Endothelial cell of umbilical vein (primary cell): Measurements from ENCODE around the gene EDA. TPM values are rescaled to one million over a fixed set of nuclear protein-coding genes. Genes with fewer than 3 reads are reported as not detected.
A peak's percentile ranks its signal among the peaks of the same experiment; 100 is the strongest.

Experiments
- BruUV-seq: library from RNA; stranded (reverse); fragments of 400-500 nt; replicated peaks from 2 replicates; lab custom pipeline; 2021; lab: Mats Ljungman, UMichigan
- CTCF ChIA-PET: fragments of 300-600, 350-600 bp; sonication (Branson Sonifier 250); formaldehyde crosslinking; loops from one replicate; lab custom pipeline; 2021; ENCODE audit warnings: antibody characterized with exemption, inconsistent platforms; lab: Charles Lee
- POLR2A ChIA-PET: fragments of 300-600, 350-600 bp; sonication (Branson Sonifier 250); formaldehyde crosslinking; loops from one replicate; lab custom pipeline; 2021; ENCODE audit warnings: antibody characterized with exemption, inconsistent platforms; lab: Charles Lee
- DNase-seq: peaks from one replicate; pipeline ENCODE4 v3.0.0-alpha.2; 2011; ENCODE audit warnings: low read depth, low spot score
- FAIRE-seq: peaks from 2 replicates; lab custom pipeline; 2011; peaks lifted over from hg19 to GRCh38; lab: Jason Lieb, UNC
- H2AFZ ChIP-seq: 2 replicates; pipeline ENCODE4 v1.6.0; 2012; ENCODE audit warnings: low read depth, low read length, control low read depth, inconsistent platforms
- H3K27ac ChIP-seq: 2 replicates; pipeline ENCODE4 v1.5.1; 2011; ENCODE audit warnings: low read depth, mild to moderate bottlenecking, control low read depth, low read length, moderate library complexity; ENCODE audit not compliant: insufficient read depth
- H3K27me3 ChIP-seq, 2 experiments: 2 replicates each; pipeline versions ENCODE4 v1.6.0 to v1.6.1; 2011; ENCODE audit warnings: low read length in 2 of 2, mixed read lengths in 1 of 2; ENCODE audit not compliant: control insufficient read depth in 2 of 2, insufficient read depth in 2 of 2
- H3K36me3 ChIP-seq, 2 experiments: 2 replicates in 1 of 2; 3 replicates in 1 of 2; pipeline ENCODE4 v1.5.1; 2011; ENCODE audit warnings: low read length in 2 of 2, mild to moderate bottlenecking in 1 of 2, moderate library complexity in 1 of 2; ENCODE audit not compliant: control insufficient read depth in 2 of 2, insufficient read depth in 2 of 2; ENCODE audit errors: extremely low read depth in 1 of 2
- H3K4me1 ChIP-seq: 3 replicates; pipeline ENCODE4 v1.5.1; 2011; ENCODE audit warnings: mild to moderate bottlenecking, low read length; ENCODE audit not compliant: control insufficient read depth, insufficient read depth; ENCODE audit errors: extremely low read depth
- H3K4me2 ChIP-seq: 2 replicates; pipeline ENCODE4 v1.6.1; 2011; ENCODE audit warnings: low read length, control low read depth, mixed read lengths; ENCODE audit not compliant: insufficient read depth
- H3K4me3 ChIP-seq, 3 experiments: fragments of 200-600 bp in 1 of 3; sonication (generic), shearing (Covaris generic) in 1 of 3; replicated peaks in 1 of 3; 2 replicates each; pipeline ENCODE4 v1.5.1; 2011 to 2016; ENCODE audit warnings: control low read depth in 3 of 3, low read length in 3 of 3, mild to moderate bottlenecking in 2 of 3, inconsistent platforms in 1 of 3, low read depth in 1 of 3, moderate library complexity in 1 of 3; ENCODE audit not compliant: insufficient read depth in 1 of 3
- H3K79me2 ChIP-seq: 2 replicates; pipeline ENCODE4 v1.6.0; 2012; ENCODE audit warnings: low read length, inconsistent platforms; ENCODE audit not compliant: control insufficient read depth, insufficient read depth
- H3K9ac ChIP-seq: replicated peaks from 2 replicates; pipeline ENCODE3; 2011; ENCODE audit warnings: low read length, control low read depth; ENCODE audit not compliant: insufficient read depth; ENCODE audit errors: extremely low read depth
- H3K9me1 ChIP-seq: replicated peaks from 3 replicates; pipeline ENCODE4 v1.6.0; 2011; ENCODE audit warnings: mild to moderate bottlenecking, low read length; ENCODE audit not compliant: control insufficient read depth, insufficient read depth; ENCODE audit errors: extremely low read depth
- H3K9me3 ChIP-seq: replicated peaks from 2 replicates; pipeline ENCODE4 v1.5.1; 2012; ENCODE audit warnings: low read length, inconsistent platforms; ENCODE audit not compliant: control insufficient read depth, insufficient read depth
- H4K20me1 ChIP-seq: replicated peaks from 2 replicates; pipeline ENCODE3; 2011; ENCODE audit warnings: mild to moderate bottlenecking, low read length; ENCODE audit not compliant: control insufficient read depth, insufficient read depth; ENCODE audit errors: extremely low read depth
- CTCF ChIP-seq, 2 donors: IDR thresholded peaks; 1 replicate in 1 of 2; 2 replicates in 1 of 2; pipeline ENCODE4 v1.5.1; 2011; ENCODE audit warnings: low read length in 2 of 2, mild to moderate bottlenecking in 2 of 2, moderate library complexity in 2 of 2, control low read depth in 1 of 2, inconsistent platforms in 1 of 2, low read depth in 1 of 2; ENCODE audit not compliant: insufficient read depth in 1 of 2; ENCODE audit errors: extremely low read depth in 1 of 2
- EZH2 ChIP-seq: IDR thresholded peaks from 2 replicates; pipeline ENCODE4 v1.6.1; 2012; ENCODE audit warnings: borderline replicate concordance, low read depth, mild to moderate bottlenecking, moderate library complexity, low read length, inconsistent platforms; ENCODE audit not compliant: severe bottlenecking
- FOS ChIP-seq: IDR thresholded peaks from 2 replicates; pipeline ENCODE4 v1.6.1; 2011; ENCODE audit warnings: mild to moderate bottlenecking, low read length, moderate library complexity, borderline replicate concordance; ENCODE audit not compliant: insufficient read depth
- GATA2 ChIP-seq: IDR thresholded peaks from 2 replicates; pipeline ENCODE4 v1.7.0; 2011; ENCODE audit warnings: low read depth, mild to moderate bottlenecking, moderate library complexity, mixed read lengths, low read length; ENCODE audit not compliant: insufficient read length, insufficient read depth
- JUN ChIP-seq: IDR thresholded peaks from 2 replicates; pipeline ENCODE4 v1.6.1; 2011; ENCODE audit warnings: borderline replicate concordance, low read depth; ENCODE audit not compliant: insufficient read length, insufficient read depth
- MYC ChIP-seq: IDR thresholded peaks from one replicate; pipeline ENCODE4 v1.6.1; 2011; ENCODE audit warnings: mild to moderate bottlenecking, low read depth, low read length
- POLR2A ChIP-seq: IDR thresholded peaks from 2 replicates; pipeline ENCODE4 v1.6.1; 2012; ENCODE audit warnings: low read depth, mild to moderate bottlenecking, control low read depth, low read length
- POLR2AphosphoS5 ChIP-seq: IDR thresholded peaks from 2 replicates; pipeline ENCODE4 v1.6.1; 2012; ENCODE audit warnings: low read depth, mild to moderate bottlenecking, control low read depth, low read length, moderate library complexity; ENCODE audit not compliant: insufficient read depth
- dilution Hi-C: fragments of 300-500 bp; cut with MboI; formaldehyde crosslinking; loops from one replicate; pipeline ENCODE4 v1.15.0; 2019; ENCODE audit warnings: low sequenced_read_pairs; ENCODE audit not compliant: extremely low pct_ligation_motif_present
- intact Hi-C: fragments of 100-400 bp; cut with micrococcal nuclease; formaldehyde crosslinking; loops from one replicate; pipeline ENCODE4 v1.10.0; 2022
- polyA plus RNA-seq, 4 experiments: library from polyadenylated mRNA; depleted of rRNA in 3 of 4; stranded (reverse) in 3 of 4; unstranded in 1 of 4; fragments of >200 nt; gene quantifications; 2 replicates each; pipeline versions ENCODE4 v1.2.1 to v1.2.3, GENCODE V29; 2011 to 2012; ENCODE audit warnings: missing spikeins in 1 of 4
- total RNA-seq: library from RNA; stranded (reverse); gene quantifications from 2 replicates; pipeline ENCODE4 v1.2.3, GENCODE V29; 2021
- TF ChIP-seq, protein P1 (sequence below): IDR thresholded peaks from 2 replicates; pipeline ENCODE4 v1.6.1; 2011; ENCODE audit not compliant: insufficient read depth, insufficient read length

The EDA gene
- total and polyA plus RNA-seq, 2 donors (not counting 3 experiments of a cell fraction or from before 2014, with no cell fraction given) = 0.37 to 1.2 TPM

GRCh38 chrX:70038515-70038914 is 422.6 kb downstream of the EDA start:
- intact Hi-C loops = no loop called here

GRCh38 chrX:70038951-70039350 is 423.0 kb downstream of the EDA start:
- no peaks in the 10 kb centered on the region for H3K27me3 ChIP-seq
- intact Hi-C loops = no loop called here
- H3K4me1 ChIP-seq = peaks cover 2% of the 10 kb centered on the region
- POLR2A ChIA-PET = interaction anchor here (0.6 kb wide), 1 partner anchor 54 kb away, joined by 3 read pairs; no protein-coding TSS in a partner anchor
- BruUV-seq = no TSS peak
- H3K4me2 ChIP-seq = no peak overlapping the region
- no peaks in the 10 kb centered on the region for H3K36me3 ChIP-seq
- no peaks in the 10 kb centered on the region for H3K79me2 ChIP-seq
- no peak overlapping the region for H3K4me3 ChIP-seq
- DNase-seq (no peak), FAIRE-seq (peak; percentile 81)
- H3K9ac ChIP-seq = no peak overlapping the region
- dilution Hi-C loops = no loop called here
- TF ChIP-seq GATA2 (no peak), CTCF (IDR thresholded peaks at IDR 0.05; ENCODE audit: extremely low read depth in 1 of 2, insufficient read depth in 1 of 2, low read depth in 1 of 2, low read length in 2 of 2) (no peak), FOS (no peak), POLR2A (no peak), POLR2AphosphoS5 (no peak), EZH2 (no peak), MYC (no peak), JUN (no peak)
- TF ChIP-seq, protein P1, sequence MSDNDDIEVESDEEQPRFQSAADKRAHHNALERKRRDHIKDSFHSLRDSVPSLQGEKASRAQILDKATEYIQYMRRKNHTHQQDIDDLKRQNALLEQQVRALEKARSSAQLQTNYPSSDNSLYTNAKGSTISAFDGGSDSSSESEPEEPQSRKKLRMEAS = no peak
- CTCF ChIA-PET = interaction anchor here (0.9 to 9.0 kb wide), 3 partner anchors 8 to 614 kb away, joined by 3 to 207 read pairs (median 4); no protein-coding TSS in a partner anchor
- H4K20me1 ChIP-seq = no peaks in the 10 kb centered on the region
- no peaks in the 10 kb centered on the region for H3K9me3 ChIP-seq
- no peaks in the 10 kb centered on the region for H3K9me1 ChIP-seq
- no peak overlapping the region for H2AFZ ChIP-seq
- H3K27ac ChIP-seq = no peak overlapping the region

More at GRCh38 chrX:70038515-70038914, 422.6 kb downstream of the EDA start:
- no TSS peak for BruUV-seq
- ChIA-PET CTCF (interaction anchor here (1.6 to 9.0 kb wide), 2 partner anchors 57 to 614 kb away, joined by 4 to 207 read pairs; no protein-coding TSS in a partner anchor), POLR2A (no interaction called here)
- H3K9me3 ChIP-seq = no peaks in the 10 kb centered on the region
- no peak overlapping the region for H2AFZ ChIP-seq
- no peaks in the 10 kb centered on the region for H4K20me1 ChIP-seq
- H3K4me3 ChIP-seq = no peak overlapping the region
- no peak overlapping the region for H3K27ac ChIP-seq
- dilution Hi-C loops = no loop called here
- peaks cover 6% of the 10 kb centered on the region for H3K4me1 ChIP-seq
- H3K4me2 ChIP-seq = no peak overlapping the region
- FAIRE-seq (no peak), DNase-seq (no peak)
- no peaks in the 10 kb centered on the region for H3K36me3 ChIP-seq
- no peaks in the 10 kb centered on the region for H3K9me1 ChIP-seq
- no peaks in the 10 kb centered on the region for H3K27me3 ChIP-seq
- TF ChIP-seq POLR2A (no peak), POLR2AphosphoS5 (no peak)
- H3K9ac ChIP-seq = no peak overlapping the region
- H3K79me2 ChIP-seq = no peaks in the 10 kb centered on the region
